C1 segment of cervical spinal cord (tissue), 14 donors: Measurements from ENCODE around the gene PARK7.

ENCODE experiments used
- DNase-seq, 14 donors: peaks; one replicate each; lab custom pipeline; 2025; lab: John Stamatoyannopoulos, UW

The PARK7 gene

DNA sequence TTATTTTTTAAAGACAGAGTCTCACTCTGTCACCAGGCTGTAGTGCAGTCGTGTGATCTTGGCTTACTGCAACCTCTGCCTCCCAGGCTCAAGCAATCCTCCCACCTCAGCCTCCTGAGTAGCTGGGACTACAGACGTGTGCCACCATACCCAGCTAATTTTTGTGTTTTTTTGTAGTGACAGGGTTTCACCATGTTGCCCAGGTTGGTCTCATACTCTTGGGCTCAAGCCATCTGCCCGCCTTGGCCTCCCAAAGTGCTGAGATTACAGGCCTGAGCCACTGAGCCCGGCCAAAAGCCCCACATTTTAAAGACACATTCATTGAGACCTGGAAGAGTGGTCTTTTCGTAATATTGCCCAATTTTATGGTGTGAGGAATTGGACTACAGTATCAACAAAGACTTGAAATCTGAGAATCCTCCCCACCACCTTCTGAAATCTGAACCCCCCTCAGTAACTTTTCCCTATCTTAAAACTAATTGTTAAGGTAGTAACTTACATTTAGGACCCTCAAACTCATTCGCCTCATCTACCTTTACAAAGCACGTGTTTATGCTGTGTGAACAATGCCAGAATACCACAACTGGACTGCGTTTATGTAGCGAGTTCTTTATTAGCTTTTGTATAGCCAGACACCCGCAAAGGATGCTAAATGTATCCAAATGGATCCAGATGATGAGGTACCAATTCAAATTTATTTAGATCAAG is 61.9 kb downstream of the PARK7 start:
- DNase-seq: no peak

DNA sequence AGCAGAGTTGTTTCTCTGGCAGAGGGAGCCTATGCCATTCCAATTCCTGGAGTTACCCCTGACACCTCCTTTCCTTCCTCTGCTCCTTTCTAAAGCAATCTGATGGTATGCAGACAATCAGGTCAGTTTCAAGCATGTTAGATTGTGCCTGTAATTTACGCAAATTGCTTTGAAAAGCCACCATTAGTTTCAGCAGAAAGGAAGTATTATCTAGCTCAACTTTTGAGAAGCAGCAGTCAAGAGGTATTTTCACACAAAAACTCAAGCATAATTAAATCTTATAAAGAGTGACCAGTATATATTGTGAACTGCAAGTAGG is 62.4 kb downstream of the PARK7 start:
- no peak for DNase-seq

DNA sequence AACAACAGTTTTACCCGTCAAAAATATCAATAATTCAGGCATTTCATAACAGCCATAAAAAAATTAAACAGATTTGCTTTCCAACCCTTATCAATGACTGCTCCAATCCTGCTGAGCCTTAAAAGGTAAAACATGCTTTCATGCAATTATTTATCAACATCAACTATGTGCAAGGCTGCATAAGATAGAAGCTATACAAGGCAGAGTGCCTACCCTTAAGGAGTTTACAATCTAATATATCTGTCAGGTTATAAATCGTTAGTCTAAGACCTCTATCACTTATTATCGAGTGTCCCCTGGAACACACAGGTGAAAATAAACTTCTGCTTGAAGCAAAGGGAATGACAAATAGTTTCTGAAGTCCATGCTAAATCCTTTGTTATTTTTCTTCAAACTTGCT is 62.8 kb downstream of the PARK7 start:
- no peak for DNase-seq

DNA sequence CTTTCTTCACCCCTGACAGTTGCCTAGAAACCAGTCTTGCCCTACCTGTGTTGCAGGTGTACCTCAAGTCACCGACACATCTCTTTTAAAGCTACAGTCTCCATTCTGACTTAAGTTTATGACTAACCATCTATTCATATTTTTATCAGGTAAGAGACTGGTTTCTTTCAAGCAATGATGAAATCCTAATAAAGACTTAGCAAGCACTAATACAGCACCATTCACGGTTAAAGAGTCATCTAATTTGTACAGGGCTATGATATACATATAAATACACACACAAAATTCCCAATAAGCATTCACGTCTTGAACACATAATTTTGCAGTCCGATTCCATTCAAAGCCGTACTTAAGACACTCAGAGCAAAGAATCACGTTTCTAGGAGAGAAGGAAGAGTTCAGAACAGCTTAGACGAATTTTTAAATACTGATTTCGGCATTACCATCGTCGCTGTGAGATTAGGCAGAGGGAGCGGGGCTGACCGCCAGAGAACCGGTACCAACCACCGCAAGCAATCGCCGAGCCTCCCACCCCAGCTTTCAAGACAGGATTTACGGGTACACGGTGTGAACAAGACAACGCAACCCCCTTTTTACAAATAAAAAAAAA is 63.7 kb downstream of the PARK7 start:
- DNase-seq: peak in 4 of 14 donors; percentile 15 to 53 (median 36)

DNA sequence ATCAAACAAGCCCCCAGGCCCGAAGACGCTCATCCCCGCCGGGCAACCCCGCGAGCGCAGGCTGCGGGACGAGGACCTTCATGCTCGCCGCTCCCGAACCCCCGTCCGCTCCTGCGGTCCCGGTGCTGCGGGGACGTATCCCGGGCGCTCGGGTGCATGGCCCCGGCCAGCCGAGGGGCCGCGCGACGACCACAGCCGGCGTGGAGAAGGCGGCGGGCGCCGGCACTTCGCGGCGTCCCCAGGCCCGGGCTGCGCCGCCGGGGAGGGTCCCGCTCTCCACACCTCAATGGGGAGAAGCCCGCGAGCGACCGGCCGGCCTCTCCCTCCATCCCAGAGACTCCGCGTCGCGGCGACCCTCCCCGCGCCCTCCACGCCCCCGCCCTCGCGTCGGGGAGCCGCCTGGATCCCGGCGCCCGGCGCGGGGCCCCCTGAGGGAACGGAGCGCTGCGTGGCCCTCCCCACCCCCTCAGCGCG is 64.2 kb downstream of the PARK7 start:
- DNase-seq: no peak

DNA sequence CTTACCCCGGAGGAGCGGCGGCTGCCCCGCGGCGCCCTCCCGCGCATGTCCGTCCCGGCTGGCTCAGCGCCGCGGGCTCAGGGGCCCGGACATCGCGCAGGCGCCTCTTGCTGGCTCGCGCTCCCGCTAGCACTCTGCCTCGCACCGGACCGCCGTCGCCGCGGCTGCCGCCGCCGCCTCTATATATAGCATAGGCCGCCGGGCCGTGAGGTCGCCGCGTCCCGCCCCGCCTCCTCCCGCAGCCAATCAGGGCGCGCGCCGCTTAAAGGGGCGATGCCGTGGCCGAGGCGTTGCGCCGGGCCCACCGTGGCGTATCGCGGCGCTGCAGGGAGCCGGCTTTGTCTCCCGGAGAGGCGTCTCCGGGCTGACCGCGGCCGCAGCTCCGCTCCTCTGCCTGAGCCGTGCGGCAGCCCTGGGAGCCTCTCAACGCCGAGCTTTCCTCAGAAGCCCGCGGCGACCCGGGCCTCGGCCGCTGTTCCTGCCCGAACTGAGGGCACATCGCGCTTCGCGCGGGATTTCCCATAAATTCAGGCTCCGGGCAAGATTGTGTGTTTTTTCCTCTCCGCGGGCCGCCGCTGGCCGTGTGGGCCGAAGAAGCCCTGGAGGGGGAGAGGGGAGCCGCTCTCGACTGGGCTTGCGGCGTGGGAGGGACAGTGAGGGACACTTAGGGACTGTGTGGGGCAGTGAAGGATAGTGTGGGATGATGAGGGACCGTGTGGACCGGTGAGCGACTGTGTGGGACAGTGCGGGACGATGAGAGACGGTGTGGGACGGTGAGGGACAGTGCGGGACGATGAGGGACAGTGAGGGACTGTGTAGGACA is 64.9 kb downstream of the PARK7 start, which contains the start of gene ERRFI1:
ERRFI1 (minus strand) TSS at position 157 of the 823 bp plus-strand sequence. CDS start 10,690 bp downstream, outside the sequence.
- peak; percentile 54 to 97 (median 91) for DNase-seq

DNA sequence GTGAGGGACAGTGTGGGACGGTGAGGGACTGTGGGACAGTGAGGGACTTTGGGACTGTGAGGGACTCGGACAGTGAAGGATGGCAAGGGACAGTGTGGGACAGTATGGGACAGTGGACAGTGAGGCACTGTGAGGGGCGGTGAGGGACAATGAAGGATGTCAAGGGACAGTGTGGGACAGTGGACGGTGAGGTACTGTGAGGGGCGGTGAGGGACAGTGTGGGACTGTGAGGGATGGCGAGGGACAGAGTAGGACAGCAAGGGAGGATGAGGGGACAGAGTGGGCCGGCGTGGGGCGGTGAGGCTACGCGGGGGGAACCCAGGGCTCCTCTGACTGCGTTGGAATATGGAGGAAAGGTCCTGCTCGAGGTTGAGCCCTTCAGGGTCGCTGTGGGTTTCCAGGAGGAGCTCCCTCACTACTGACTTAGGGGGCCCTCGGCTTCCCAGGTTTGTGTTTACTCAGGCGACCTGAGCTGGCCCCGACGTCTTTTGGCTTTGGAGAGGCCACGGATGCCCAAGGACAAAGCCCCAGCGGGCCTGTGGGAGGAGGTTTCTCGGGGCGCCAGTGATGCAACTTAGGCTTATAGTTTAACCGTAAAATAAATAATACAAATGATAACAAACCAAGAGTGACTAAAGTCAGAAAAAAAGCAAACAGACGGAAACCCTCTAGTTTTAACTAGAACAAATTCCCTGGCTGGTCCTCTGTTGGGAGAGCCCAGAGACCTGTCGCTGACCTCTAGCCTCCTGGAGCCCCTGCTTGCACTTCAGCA is 65.7 kb downstream of the PARK7 start:
- no peak for DNase-seq

DNA sequence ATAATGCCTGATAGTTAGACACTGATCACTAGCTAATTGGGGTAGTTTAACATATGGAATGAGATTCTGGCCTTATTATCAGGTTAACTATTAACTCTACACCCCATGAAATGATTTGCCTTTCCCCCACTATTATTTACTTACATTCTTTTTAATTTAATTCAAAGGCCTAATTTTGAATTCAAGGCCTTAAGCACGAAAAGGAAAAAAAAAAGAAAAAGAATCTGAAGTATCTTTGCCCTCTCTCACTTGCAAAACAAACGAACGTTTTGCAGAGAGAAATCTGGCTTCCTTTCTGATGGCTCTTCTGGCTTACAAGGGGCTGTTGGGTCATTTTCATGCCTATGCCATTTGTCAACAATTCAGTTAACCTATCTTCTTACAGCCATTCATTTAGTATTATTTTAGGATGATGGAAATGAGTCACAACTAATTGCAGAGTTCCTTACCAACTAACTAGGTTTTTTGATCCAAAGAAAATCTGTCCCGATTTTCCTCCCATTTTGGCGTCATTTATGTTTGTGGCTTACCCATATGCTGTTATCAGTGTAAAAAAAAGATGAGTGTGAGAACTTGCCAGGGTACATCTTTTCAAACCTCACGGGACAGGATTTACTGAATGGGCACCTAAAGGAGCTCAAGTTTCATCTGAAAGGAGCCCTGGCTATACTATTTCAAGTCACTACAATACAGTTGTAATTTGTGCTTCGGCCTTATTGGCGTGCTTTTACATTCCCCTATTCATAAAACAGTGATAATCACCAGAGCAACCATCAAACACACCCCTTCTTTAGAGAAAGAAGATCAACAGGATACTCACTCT is 66.4 kb downstream of the PARK7 start:
- DNase-seq: peak in 1 of 14 donors; percentile 14

DNA sequence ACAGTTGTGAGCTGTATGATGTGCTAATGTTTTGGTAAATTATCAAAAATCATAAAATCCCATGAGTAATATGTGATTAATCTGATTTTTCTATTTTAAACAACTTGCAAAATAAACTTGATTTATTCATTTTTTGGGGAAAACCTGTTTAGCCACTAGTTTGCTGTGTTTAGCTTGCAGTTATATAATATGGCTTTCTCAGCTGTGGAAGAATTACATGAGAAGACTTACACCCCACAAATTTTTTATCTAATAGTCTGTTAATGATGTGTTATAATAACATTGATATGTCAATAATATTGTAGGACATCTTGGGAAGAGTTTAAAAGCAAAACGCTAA is 67.0 kb downstream of the PARK7 start:
- DNase-seq: no peak

DNA sequence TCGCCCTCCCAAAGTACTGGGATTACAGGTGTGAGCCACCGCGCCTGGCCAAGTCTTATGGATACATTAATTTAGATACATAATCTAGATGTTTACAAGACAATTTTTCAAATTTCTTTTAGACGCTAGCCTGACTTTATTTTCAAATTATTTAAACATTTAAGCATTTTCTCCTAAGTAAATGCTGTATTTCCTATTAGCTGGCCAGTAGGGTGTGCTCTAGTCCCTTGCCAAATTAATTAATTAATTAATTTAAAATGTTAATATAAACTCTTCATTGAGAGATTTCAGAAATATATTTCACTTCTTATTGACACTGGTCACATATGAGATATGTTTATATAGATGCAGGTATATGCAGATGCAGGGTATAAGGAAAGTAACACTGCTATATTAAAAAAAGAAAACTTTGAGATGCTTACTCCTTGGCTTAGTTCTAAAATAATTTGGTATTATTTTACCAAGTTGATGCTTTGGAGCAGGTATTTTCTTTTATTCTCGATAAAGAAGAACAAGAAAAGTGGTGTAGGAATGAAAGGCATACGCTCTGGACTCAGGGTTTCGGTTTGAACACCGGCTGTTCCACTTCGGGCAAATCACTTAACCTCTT is 69.8 kb downstream of the PARK7 start:
- peak in 1 of 14 donors; percentile 18 for DNase-seq

DNA sequence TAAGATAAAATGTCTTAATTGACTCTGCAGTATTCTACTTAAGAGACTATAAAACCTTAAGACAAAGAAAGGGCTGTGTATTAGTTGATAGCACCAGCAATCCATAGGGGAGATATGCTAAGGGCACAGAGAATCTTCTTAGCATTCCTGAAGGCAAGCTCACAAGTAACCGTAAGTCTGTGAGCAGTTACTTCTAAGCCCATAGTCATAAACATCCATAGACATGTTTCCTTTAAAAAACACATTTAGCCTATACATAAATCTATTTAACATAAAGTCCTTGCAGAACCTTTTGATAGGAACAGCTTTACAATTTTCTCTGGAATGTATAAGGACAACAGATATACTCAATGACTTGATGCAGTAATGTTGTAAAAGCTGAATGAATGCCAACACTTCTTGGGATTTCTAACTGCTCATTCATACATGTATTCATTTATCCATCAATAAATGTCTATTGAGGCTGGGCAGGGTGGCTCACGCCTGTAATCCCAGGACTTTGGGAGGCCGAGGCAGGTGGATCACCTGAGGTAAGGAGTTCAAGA is 70.9 kb downstream of the PARK7 start:
- DNase-seq: no peak

DNA sequence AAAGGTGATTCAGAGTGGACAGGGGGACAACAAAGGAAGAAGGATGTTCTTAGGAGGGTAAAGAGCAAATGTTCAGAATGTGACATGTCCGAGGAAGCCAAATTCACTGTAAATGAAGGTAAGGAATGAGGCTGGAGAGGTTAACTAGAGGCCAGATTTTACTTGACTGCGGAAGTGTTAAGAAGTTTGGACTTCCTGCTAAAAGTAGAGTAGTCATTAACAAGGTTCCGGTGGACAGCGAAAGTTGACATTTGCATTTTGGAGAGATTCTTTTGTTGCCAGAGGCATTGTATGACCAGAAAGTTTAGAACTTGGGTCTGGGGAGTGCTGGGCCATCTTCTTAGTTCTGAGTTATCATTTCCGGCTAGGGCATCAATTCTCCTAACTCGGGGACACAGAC is 71.8 kb downstream of the PARK7 start:
- DNase-seq: no peak
